ENCODE results near the gene CPT1A.

The CPT1A gene

DNA sequence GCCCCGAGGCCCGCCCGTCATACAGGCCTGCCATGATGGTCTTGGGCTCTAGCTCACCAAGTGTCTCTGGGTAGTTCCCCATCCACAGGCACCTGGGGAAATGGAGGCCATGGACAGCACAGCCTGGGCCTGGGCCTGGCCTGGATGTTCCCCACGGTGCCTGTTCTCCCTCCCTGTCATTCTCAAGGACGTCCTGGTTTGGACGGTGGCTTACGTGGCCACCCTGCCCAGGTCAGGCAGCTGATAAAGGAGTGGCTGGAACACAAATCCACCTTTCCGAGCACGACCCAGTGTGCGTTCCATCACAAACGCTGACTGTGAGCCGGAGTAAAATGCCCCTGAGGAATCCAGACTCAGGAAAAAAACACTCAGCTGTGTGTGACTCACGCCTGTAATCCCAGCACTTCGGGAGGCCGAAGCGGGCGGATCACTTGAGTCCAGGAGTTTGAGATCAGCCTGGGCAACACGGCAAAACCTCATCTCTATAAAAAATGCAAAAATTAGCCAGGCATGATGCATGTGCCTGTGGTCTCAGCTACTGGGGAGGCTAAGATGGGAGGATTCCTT, 49.2 kb downstream of the CPT1A start:
- Mint-ChIP-seq H3K9me3 (no peaks in the 10 kb centered on the region), H3K27me3 (ENCODE audit: low read depth, poor library complexity) (peaks cover 8% of the 10 kb centered on the region), H3K36me3 (ENCODE audit: low read depth) (no peaks in the 10 kb centered on the region), H3K27ac (no peak overlapping the region), H3K4me3 (no peak overlapping the region), H3K4me1 (no peaks in the 10 kb centered on the region)
- no peak for TF ChIP-seq CTCF (IDR thresholded peaks at IDR 0.05)
- no peak for DNase-seq

- Mint-ChIP-seq H3K27ac (no peak overlapping the region), H3K9me3 (no peaks in the 10 kb centered on the region), H3K4me1 (peaks cover 8% of the 10 kb centered on the region), H3K4me3 (no peak overlapping the region), H3K27me3 (ENCODE audit: low read depth, poor library complexity) (peaks cover 8% of the 10 kb centered on the region), H3K36me3 (ENCODE audit: low read depth) (no peaks in the 10 kb centered on the region)
- no peak for DNase-seq
- TF ChIP-seq CTCF (IDR thresholded peaks at IDR 0.05), result no peak
Measured at GRCh38 chr11:68784653-68785052, 57.1 kb downstream of the CPT1A start.

DNA sequence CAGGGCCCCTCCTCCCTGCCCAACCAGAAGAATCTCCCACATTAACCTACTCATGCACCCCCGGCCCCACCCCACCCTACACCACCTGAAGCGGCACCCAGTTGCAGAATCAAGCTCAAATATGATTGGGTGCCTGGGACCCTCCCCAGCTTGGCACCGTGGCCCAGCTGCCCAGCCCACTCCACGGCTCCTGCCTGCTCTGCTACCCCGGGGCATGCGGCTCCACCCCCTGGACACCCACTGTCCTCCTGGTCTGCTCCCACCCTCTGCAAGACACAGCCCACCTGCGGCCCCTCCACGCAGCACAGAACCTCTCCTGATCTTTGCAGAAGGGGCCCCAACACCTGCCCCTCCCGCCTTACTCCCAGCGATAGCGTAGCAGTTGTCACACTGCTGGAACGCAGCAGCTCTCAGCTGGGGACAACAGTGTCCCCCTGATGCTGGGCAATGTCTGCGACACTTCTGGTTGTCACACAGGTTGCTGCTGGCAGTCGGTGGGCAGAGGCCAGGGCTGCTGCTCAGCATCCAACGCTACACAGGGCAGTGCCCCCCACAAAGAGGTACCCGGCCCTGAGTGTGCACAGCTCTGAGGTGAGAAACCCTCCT, 58.4 kb downstream of the CPT1A start:
- H3K9me3 Mint-ChIP-seq, result no peaks in the 10 kb centered on the region
- no peak for DNase-seq
- no peaks in the 10 kb centered on the region for H3K36me3 Mint-ChIP-seq (ENCODE audit: low read depth)
- H3K4me3 Mint-ChIP-seq, result no peak overlapping the region
- peaks cover 8% of the 10 kb centered on the region for H3K4me1 Mint-ChIP-seq
- TF ChIP-seq CTCF (IDR thresholded peaks at IDR 0.05), result no peak
- H3K27ac Mint-ChIP-seq, result no peak overlapping the region
- peaks cover 3% of the 10 kb centered on the region for H3K27me3 Mint-ChIP-seq (ENCODE audit: low read depth, poor library complexity)

DNA sequence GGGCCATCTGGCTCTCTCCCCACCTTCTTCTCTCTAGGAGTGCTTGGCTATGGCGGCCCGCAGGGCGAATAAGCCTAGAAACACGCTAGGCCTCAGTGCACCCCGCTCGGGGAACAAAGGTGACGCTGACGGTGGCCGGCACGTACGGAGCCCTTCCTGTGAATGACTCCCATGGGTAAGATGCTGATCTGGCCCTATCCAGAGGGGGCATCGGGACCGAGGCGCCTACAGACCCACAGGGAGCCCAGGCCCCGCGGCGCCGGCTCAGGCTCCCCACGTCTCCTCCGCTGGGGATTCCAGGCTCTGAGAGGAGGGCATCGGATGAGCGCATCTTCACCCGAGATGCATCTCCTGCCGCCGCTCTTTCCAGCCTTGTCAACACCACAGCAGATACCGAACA, 59.0 kb downstream of the CPT1A start:
- Mint-ChIP-seq H3K4me1 (peaks cover 8% of the 10 kb centered on the region), H3K9me3 (no peaks in the 10 kb centered on the region), H3K27me3 (ENCODE audit: low read depth, poor library complexity) (peaks cover 6% of the 10 kb centered on the region), H3K36me3 (ENCODE audit: low read depth) (no peaks in the 10 kb centered on the region), H3K4me3 (no peak overlapping the region), H3K27ac (no peak overlapping the region)
- no peak for TF ChIP-seq CTCF (IDR thresholded peaks at IDR 0.05)
- no peak for DNase-seq

GRCh38 chr11:68780829-68781228, 60.9 kb downstream of the CPT1A start:
- Mint-ChIP-seq H3K27ac (no peak overlapping the region), H3K36me3 (ENCODE audit: low read depth) (no peaks in the 10 kb centered on the region), H3K27me3 (ENCODE audit: low read depth, poor library complexity) (peaks cover 9% of the 10 kb centered on the region), H3K9me3 (no peaks in the 10 kb centered on the region), H3K4me3 (no peak overlapping the region), H3K4me1 (peaks cover 8% of the 10 kb centered on the region)
- TF ChIP-seq CTCF (IDR thresholded peaks at IDR 0.05), result no peak
- peak; percentile 30 for DNase-seq

DNA sequence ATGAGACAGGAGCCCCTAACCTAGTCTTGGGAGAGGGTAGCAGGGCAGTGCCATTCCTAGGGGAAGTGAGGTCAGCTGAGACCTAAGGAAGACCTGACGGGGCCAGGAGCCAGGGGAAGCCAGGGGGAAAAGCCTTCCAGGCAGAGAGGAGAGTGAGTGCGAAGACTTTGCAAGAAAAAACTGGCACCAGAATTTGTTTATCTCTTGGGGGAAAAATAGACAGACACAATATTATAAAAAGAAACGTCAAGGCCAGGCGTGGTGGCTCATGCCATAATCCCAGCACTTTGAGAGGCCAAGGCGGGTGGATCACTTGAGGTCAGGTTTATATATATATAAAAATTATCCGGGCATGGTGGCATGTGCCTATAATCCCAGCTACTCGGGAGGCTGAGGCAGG, 63.5 kb downstream of the CPT1A start:
- Mint-ChIP-seq H3K4me1 (peaks cover 28% of the 10 kb centered on the region), H3K9me3 (no peaks in the 10 kb centered on the region), H3K27ac (peak overlapping the region; percentile 6), H3K4me3 (no peak overlapping the region), H3K36me3 (ENCODE audit: low read depth) (no peaks in the 10 kb centered on the region), H3K27me3 (ENCODE audit: low read depth, poor library complexity) (peaks cover 10% of the 10 kb centered on the region)
- no peak for DNase-seq
- TF ChIP-seq CTCF (IDR thresholded peaks at IDR 0.05), result no peak
